HUES48 (cell line): ENCODE measurements around the gene PRDM4.
A peak's percentile ranks its signal among the peaks of the same experiment; 100 is the strongest.

ENCODE experiments used
- H3K27ac ChIP-seq: one replicate; pipeline ENCODE4 v1.7.0; 2013; ENCODE audit warnings: low read depth, low read length, inconsistent platforms
- H3K27me3 ChIP-seq: 2 replicates; pipeline ENCODE4 v1.6.1; 2013; ENCODE audit warnings: mild to moderate bottlenecking, low read length; ENCODE audit not compliant: control insufficient read depth, insufficient read depth
- H3K36me3 ChIP-seq: 2 replicates; pipeline ENCODE4 v1.6.1; 2013; ENCODE audit warnings: low read length; ENCODE audit not compliant: control insufficient read depth, insufficient read depth
- H3K4me1 ChIP-seq: 2 replicates; pipeline ENCODE4 v1.6.1; 2013; ENCODE audit warnings: mild to moderate bottlenecking, low read length; ENCODE audit not compliant: control insufficient read depth, insufficient read depth
- H3K4me3 ChIP-seq: 2 replicates; pipeline ENCODE4 v1.5.1; 2013; ENCODE audit warnings: mild to moderate bottlenecking, low read depth, low read length
- H3K9ac ChIP-seq: 2 replicates; pipeline ENCODE4 v1.6.1; 2013; ENCODE audit warnings: mild to moderate bottlenecking, low read depth, low read length, moderate library complexity
- H3K9me3 ChIP-seq: 2 replicates; pipeline ENCODE4 v1.6.1; 2013; ENCODE audit warnings: low read length; ENCODE audit not compliant: control insufficient read depth, insufficient read depth

PRDM4 gene

GRCh38 chr12:107783406-107784376 is 22.8 kb upstream of the PRDM4 start:
- no peak overlapping the region for H3K9ac ChIP-seq
- no peaks in the 10 kb centered on the region for H3K4me1 ChIP-seq
- no peak overlapping the region for H3K4me3 ChIP-seq
- no peaks in the 10 kb centered on the region for H3K36me3 ChIP-seq
- peaks cover 3% of the 10 kb centered on the region; the same call in 1 of the 2 replicates for H3K27me3 ChIP-seq
- H3K27ac ChIP-seq, result no peak overlapping the region
- no peaks in the 10 kb centered on the region for H3K9me3 ChIP-seq

GRCh38 chr12:107782067-107782466 is 21.1 kb upstream of the PRDM4 start:
- Histone ChIP-seq H3K4me3 (no peak overlapping the region), H3K36me3 (no peaks in the 10 kb centered on the region), H3K4me1 (no peaks in the 10 kb centered on the region), H3K9ac (no peak overlapping the region), H3K9me3 (no peaks in the 10 kb centered on the region), H3K27me3 (peaks cover 19% of the 10 kb centered on the region), H3K27ac (no peak overlapping the region)

- Histone ChIP-seq H3K36me3 (no peaks in the 10 kb centered on the region), H3K9me3 (no peaks in the 10 kb centered on the region), H3K4me3 (no peak overlapping the region), H3K27me3 (peaks cover 37% of the 10 kb centered on the region), H3K4me1 (peaks cover 3% of the 10 kb centered on the region), H3K27ac (no peak overlapping the region), H3K9ac (no peak overlapping the region)
These were observed 19.4 kb upstream of the PRDM4 start for GRCh38 chr12:107780298-107780697.

- no peaks in the 10 kb centered on the region for H3K9me3 ChIP-seq
- no peak overlapping the region for H3K4me3 ChIP-seq
- no peak overlapping the region for H3K9ac ChIP-seq
- H3K27ac ChIP-seq, result no peak overlapping the region
- H3K4me1 ChIP-seq, result peaks cover 6% of the 10 kb centered on the region
- no peaks in the 10 kb centered on the region for H3K36me3 ChIP-seq
- H3K27me3 ChIP-seq, result peaks cover 47% of the 10 kb centered on the region
These were observed 18.3 kb upstream of the PRDM4 start for GRCh38 chr12:107779077-107779831.

- H3K4me1 ChIP-seq, result peaks cover 6% of the 10 kb centered on the region
These were observed 17.6 kb upstream of the PRDM4 start for GRCh38 chr12:107778383-107779025.

GRCh38 chr12:107776171-107776570 is 15.2 kb upstream of the PRDM4 start:
- H3K27ac ChIP-seq, result no peak overlapping the region
- H3K4me1 ChIP-seq, result peaks cover 6% of the 10 kb centered on the region
- no peak overlapping the region for H3K9ac ChIP-seq
- peaks cover 61% of the 10 kb centered on the region for H3K27me3 ChIP-seq
- H3K9me3 ChIP-seq, result no peaks in the 10 kb centered on the region
- H3K4me3 ChIP-seq, result no peak overlapping the region
- no peaks in the 10 kb centered on the region for H3K36me3 ChIP-seq

More at GRCh38 chr12:107778383-107779025, 17.6 kb upstream of the PRDM4 start:
- Histone ChIP-seq H3K4me3 (no peak overlapping the region), H3K36me3 (no peaks in the 10 kb centered on the region), H3K27me3 (peaks cover 55% of the 10 kb centered on the region), H3K9me3 (no peaks in the 10 kb centered on the region), H3K27ac (no peak overlapping the region), H3K9ac (no peak overlapping the region)

- Histone ChIP-seq H3K9ac (no peak overlapping the region), H3K27ac (no peak overlapping the region), H3K4me3 (peak overlapping the region; percentile 67), H3K36me3 (no peaks in the 10 kb centered on the region), H3K27me3 (peaks cover 64% of the 10 kb centered on the region), H3K4me1 (peaks cover 6% of the 10 kb centered on the region), H3K9me3 (no peaks in the 10 kb centered on the region)
These were observed 14.3 kb upstream of the PRDM4 start for GRCh38 chr12:107775093-107775721.

- peaks cover 6% of the 10 kb centered on the region for H3K4me1 ChIP-seq
- H3K9me3 ChIP-seq, result no peaks in the 10 kb centered on the region
- H3K27me3 ChIP-seq, result peaks cover 64% of the 10 kb centered on the region
- H3K4me3 ChIP-seq, result peak within 1 kb of the TSS; percentile 67
- no peaks in the 10 kb centered on the region for H3K36me3 ChIP-seq
- no peak within 1 kb of the TSS for H3K27ac ChIP-seq
- no peak within 1 kb of the TSS for H3K9ac ChIP-seq
These were observed 13.6 kb upstream of the PRDM4 start, which contains the start of gene ASCL4 for GRCh38 chr12:107774349-107775029. TSS of gene ASCL4 (plus strand) at chr12:107774704. CDS start at chr12:107775219, 515 bp downstream.

GRCh38 chr12:107767466-107767865 is 6.5 kb upstream of the PRDM4 start:
- H3K9me3 ChIP-seq, result no peaks in the 10 kb centered on the region
- H3K27ac ChIP-seq, result no peak overlapping the region
- H3K27me3 ChIP-seq, result 0 out of 2 replicates have a peak, but pooled peaks cover 3% of the 10 kb centered on the region
- H3K4me3 ChIP-seq, result no peak overlapping the region
- H3K36me3 ChIP-seq, result no peaks in the 10 kb centered on the region
- no peaks in the 10 kb centered on the region for H3K4me1 ChIP-seq
- H3K9ac ChIP-seq, result no peak overlapping the region

- Histone ChIP-seq H3K36me3 (no peaks in the 10 kb centered on the region), H3K27me3 (no peaks in the 10 kb centered on the region), H3K9ac (no peak overlapping the region), H3K4me3 (no peak overlapping the region), H3K27ac (no peak overlapping the region), H3K4me1 (no peaks in the 10 kb centered on the region), H3K9me3 (no peaks in the 10 kb centered on the region)
These were observed 4.4 kb upstream of the PRDM4 start for GRCh38 chr12:107765316-107765715.
